Measurements from ENCODE around the gene NKTR. TPM values are rescaled to one million over a fixed set of nuclear protein-coding genes. Genes with fewer than 3 reads are reported as not detected.
A peak's percentile ranks its signal among the peaks of the same experiment; 100 is the strongest.
"Not testable (repeated sequence)": the region's sequence is repeated elsewhere in the genome, so short reads cannot be mapped to it uniquely, and the experiment has no call there.

The NKTR gene
- total and polyA plus RNA-seq, 7 experiments from 2014 or later: 10.9 to 275 (median 209) TPM

DNA sequence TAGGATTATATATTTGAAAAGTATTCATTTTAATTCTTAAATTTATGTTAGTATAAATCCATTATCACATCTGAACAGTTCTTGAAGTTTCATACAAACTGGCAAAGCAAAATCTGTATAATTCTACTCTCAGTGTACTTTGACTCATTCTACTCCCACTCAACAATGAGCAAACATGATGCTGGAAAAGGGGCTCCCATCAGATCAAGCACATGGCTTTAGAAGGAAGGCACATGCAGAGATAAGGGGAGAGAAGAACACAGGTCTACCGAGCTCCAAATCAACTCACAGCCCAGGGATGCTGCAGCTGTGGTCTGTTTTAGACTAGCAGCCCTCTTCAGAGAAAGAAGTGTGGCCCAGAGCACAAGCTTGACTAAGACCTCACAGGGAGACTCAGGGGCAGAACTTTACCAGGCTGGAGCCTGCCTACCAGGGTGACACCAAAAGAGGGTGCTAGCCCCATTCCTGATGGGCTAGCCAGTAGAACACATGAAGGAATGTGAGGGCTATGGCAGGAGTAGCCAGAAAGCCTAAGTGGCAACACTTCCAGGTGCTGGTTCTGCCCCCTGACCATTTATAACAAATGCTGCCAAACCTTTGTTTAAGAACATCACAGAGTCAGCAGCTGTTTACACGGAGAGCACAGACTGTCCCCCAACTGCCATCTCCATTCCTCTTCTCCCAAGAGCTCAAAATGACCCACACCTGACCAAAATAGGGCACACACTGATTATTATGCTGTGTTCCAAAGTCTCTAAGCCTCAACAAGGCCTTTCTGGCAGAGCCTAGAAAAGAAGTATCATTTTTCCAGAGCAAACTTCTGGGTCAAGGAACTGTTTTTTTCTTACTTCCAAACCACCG lies 38.2 kb upstream of the NKTR start:
- peak overlapping the region in 3 of 9 donors; percentile 25 to 59 (median 42) for H3K27ac Mint-ChIP-seq
- H3K9me3 Mint-ChIP-seq: no peaks in the 10 kb centered on the region
- ATAC-seq (no peak), DNase-seq (no peak)
- Histone ChIP-seq H3K27me3 (ENCODE audit: control insufficient read depth in 2 of 2, insufficient read depth in 2 of 2, low read length in 2 of 2) (no peaks in the 10 kb centered on the region), H3K27ac (ENCODE audit: low read depth, low read length) (no peak overlapping the region), H3K36me3 (ENCODE audit: control insufficient read depth in 2 of 3, insufficient read depth in 3 of 3, low read length in 3 of 3) (peaks cover 2 to 53% (median 12%) of the 10 kb centered on the region in 3 experiments), H3K4me3 (ENCODE audit: low read length) (no peak overlapping the region), H3K4me1 (ENCODE audit: control insufficient read depth in 2 of 2, insufficient read depth in 2 of 2, low read length in 2 of 2) (peaks cover 3 to 7% of the 10 kb centered on the region in 2 donors), H3K9me3 (ENCODE audit: control insufficient read depth in 2 of 3, low read length in 3 of 3) (no peaks in the 10 kb centered on the region)
- H3K4me3 Mint-ChIP-seq: no peak overlapping the region
- H3K27me3 Mint-ChIP-seq: no peaks in the 10 kb centered on the region
- peaks cover 3 to 14% (median 8%) of the 10 kb centered on the region in 7 donors for H3K4me1 Mint-ChIP-seq
- intact Hi-C loops (cut with micrococcal nuclease): no loop called here
- peaks cover 16 to 43% (median 25%) of the 10 kb centered on the region in 5 donors for H3K36me3 Mint-ChIP-seq
- CTCF ChIA-PET: no interaction called here
- POLR2A ChIA-PET: interaction anchor here (1.2 to 1.4 kb wide), 2 partner anchors 19 to 60 kb away, joined by 3 to 4 read pairs; partner anchors contain the start of genes SEC22C and VIPR1

DNA sequence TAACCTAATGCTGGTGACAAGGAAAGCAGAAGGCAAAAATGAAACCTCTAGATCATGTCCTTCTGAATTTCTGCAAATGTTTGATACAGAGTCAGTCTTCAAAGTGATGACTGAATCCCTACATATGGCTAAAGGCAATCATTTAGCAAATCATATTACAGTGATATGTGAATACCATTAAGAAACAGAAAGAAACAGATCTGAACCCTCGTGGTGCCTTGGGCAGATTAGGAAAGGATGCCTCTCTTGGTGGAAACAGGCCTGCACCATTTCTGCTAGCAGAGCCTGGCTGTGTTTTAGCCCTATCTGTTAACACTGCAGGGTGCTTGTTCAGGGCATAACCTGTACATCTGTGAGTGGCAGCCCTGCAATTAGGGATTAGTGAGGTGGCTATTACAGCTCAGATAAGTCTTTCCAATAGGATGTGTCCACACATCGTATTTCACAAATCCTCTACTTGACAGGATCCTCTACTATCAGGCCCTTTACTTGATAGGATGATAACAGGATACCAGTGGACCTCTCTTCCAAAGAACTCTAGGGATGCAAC lies 30.8 kb upstream of the NKTR start:
- H3K27ac Mint-ChIP-seq: peak overlapping the region in 1 of 9 donors; percentile 2

DNA sequence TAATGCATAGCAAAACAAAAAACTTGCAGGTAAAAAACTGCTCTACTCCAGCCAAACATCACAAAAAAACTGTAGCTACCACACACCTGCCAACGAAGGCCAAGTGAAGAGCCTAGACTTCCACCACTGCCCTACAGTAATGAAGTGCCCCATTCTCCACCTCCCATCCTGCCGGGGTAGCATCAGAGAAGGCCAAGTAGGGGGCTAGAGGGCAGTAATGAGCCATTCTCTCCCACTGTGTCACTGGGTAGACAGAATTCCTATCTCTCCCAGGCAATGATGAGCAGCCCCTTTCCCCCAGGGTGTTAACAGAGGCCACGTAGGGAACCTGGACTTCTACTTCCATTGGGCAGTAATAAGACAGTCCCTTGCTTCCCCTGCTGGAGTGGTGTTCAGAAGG lies 28.2 kb upstream of the NKTR start:
- intact Hi-C loops (cut with micrococcal nuclease): loop anchor here in 1 of 2 donors (1.0 kb wide), 3 partner anchors 41 to 267 kb away; no protein-coding TSS in a partner anchor
- Mint-ChIP-seq H3K9me3 (peaks cover 4 to 32% (median 12%) of the 10 kb centered on the region in 11 donors), H3K36me3 (peaks cover 17 to 64% (median 48%) of the 10 kb centered on the region in 5 donors), H3K27ac (peak overlapping the region in 4 of 9 donors; percentile 8 to 29 (median 14)), H3K27me3 (no peaks in the 10 kb centered on the region), H3K4me1 (peaks cover 8 to 43% (median 33%) of the 10 kb centered on the region in 7 donors), H3K4me3 (no peak overlapping the region)
- POLR2A ChIA-PET: interaction anchor here (1.3 kb wide), 2 partner anchors 11 to 13 kb away, joined by 3 read pairs; no protein-coding TSS in a partner anchor
- CTCF ChIA-PET: interaction anchor here (0.5 to 0.9 kb wide), 5 partner anchors 9 to 299 kb away, joined by 3 to 4 read pairs (median 3); no protein-coding TSS in a partner anchor
- Histone ChIP-seq H3K9me3 (ENCODE audit: control insufficient read depth in 2 of 3, low read length in 3 of 3) (peaks cover 0 to 6% (median 0%) of the 10 kb centered on the region in 3 experiments), H3K27me3 (ENCODE audit: control insufficient read depth in 2 of 2, insufficient read depth in 2 of 2, low read length in 2 of 2) (no peaks in the 10 kb centered on the region), H3K36me3 (ENCODE audit: control insufficient read depth in 2 of 3, insufficient read depth in 3 of 3, low read length in 3 of 3) (peaks cover 0 to 39% (median 4%) of the 10 kb centered on the region in 3 experiments), H3K4me1 (ENCODE audit: control insufficient read depth in 2 of 2, insufficient read depth in 2 of 2, low read length in 2 of 2) (peaks cover 0 to 4% of the 10 kb centered on the region in 2 donors), H3K27ac (ENCODE audit: low read depth, low read length) (no peak overlapping the region), H3K4me3 (ENCODE audit: low read length) (no peak overlapping the region)
- no peak for DNase-seq
- peak; percentile 77 for ATAC-seq

More for the DNA sequence above, 30.8 kb upstream of the NKTR start:
- Mint-ChIP-seq H3K36me3 (peaks cover 19 to 63% (median 47%) of the 10 kb centered on the region in 5 donors), H3K4me3 (no peak overlapping the region), H3K9me3 (peaks cover 0 to 22% (median 7%) of the 10 kb centered on the region in 11 donors), H3K27me3 (no peaks in the 10 kb centered on the region), H3K4me1 (peaks cover 6 to 30% (median 17%) of the 10 kb centered on the region in 7 donors)
- no peak overlapping the region for H3K4me3 ChIP-seq (ENCODE audit: low read length)
- H3K9me3 ChIP-seq (ENCODE audit: control insufficient read depth in 2 of 3, low read length in 3 of 3): peaks cover 0 to 6% (median 0%) of the 10 kb centered on the region in 3 experiments
- intact Hi-C loops (cut with micrococcal nuclease): no loop called here
- CTCF ChIA-PET: interaction anchor here (1.0 kb wide), 1 partner anchor 9 kb away, joined by 4 read pairs; no protein-coding TSS in a partner anchor
- no peak for ATAC-seq
- POLR2A ChIA-PET: interaction anchor here (0.6 to 1.3 kb wide), 2 partner anchors 13 to 57 kb away, joined by 3 read pairs; no protein-coding TSS in a partner anchor
- H3K36me3 ChIP-seq (ENCODE audit: control insufficient read depth in 2 of 3, insufficient read depth in 3 of 3, low read length in 3 of 3): peaks cover 5 to 47% (median 6%) of the 10 kb centered on the region in 3 experiments
- H3K27me3 ChIP-seq (ENCODE audit: control insufficient read depth in 2 of 2, insufficient read depth in 2 of 2, low read length in 2 of 2): no peaks in the 10 kb centered on the region
- H3K4me1 ChIP-seq (ENCODE audit: control insufficient read depth in 2 of 2, insufficient read depth in 2 of 2, low read length in 2 of 2): peaks cover 0 to 4% of the 10 kb centered on the region in 2 donors
- no peak for DNase-seq
- H3K27ac ChIP-seq (ENCODE audit: low read depth, low read length): no peak overlapping the region

DNA sequence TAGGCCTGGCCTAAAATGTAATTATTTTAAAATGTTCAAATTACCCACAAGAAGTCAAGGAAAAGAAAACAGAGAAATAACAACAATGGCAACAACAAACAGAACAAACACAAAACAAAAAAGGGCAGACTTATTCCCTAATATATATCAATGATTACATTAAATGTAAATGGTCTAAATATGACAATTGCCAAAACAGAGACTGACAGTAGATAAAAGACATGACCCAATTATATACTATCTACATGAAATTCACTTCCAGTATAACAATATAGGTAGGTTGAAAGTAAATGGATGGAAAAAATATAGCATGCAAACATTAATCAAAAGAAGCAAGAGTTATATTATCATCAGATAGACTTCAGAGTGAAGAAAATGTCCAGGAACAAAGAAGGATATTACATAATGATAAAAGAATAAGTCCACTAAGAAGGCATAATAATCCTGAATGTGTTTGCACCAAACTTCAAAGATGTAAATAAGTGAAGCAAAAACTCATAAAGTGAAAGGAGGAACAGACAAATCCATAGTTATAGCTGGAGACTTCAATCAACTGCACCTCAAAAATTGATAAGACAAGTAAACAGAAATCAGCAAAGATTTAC lies 25.2 kb upstream of the NKTR start:
- Histone ChIP-seq H3K27ac (ENCODE audit: low read depth, low read length) (no peak overlapping the region), H3K4me3 (ENCODE audit: low read length) (no peak overlapping the region), H3K36me3 (ENCODE audit: control insufficient read depth in 2 of 3, insufficient read depth in 3 of 3, low read length in 3 of 3) (peaks cover 0 to 24% (median 0%) of the 10 kb centered on the region in 3 experiments), H3K9me3 (ENCODE audit: control insufficient read depth in 2 of 3, low read length in 3 of 3) (peaks cover 0 to 6% (median 0%) of the 10 kb centered on the region in 3 experiments), H3K4me1 (ENCODE audit: control insufficient read depth in 2 of 2, insufficient read depth in 2 of 2, low read length in 2 of 2) (peaks cover 1 to 4% of the 10 kb centered on the region in 2 donors), H3K27me3 (ENCODE audit: control insufficient read depth in 2 of 2, insufficient read depth in 2 of 2, low read length in 2 of 2) (no peaks in the 10 kb centered on the region)
- H3K36me3 Mint-ChIP-seq: peaks cover 19 to 54% (median 51%) of the 10 kb centered on the region in 5 donors
- no peaks in the 10 kb centered on the region for H3K27me3 Mint-ChIP-seq
- intact Hi-C loops (cut with micrococcal nuclease): no loop called here
- peaks cover 4 to 32% (median 12%) of the 10 kb centered on the region in 11 donors for H3K9me3 Mint-ChIP-seq
- H3K4me1 Mint-ChIP-seq: peaks cover 19 to 50% (median 45%) of the 10 kb centered on the region in 7 donors
- CTCF ChIA-PET: no interaction called here
- ATAC-seq (no peak), DNase-seq (no peak)
- H3K27ac Mint-ChIP-seq: no peak overlapping the region
- H3K4me3 Mint-ChIP-seq: no peak overlapping the region
- POLR2A ChIA-PET: no interaction called here

DNA sequence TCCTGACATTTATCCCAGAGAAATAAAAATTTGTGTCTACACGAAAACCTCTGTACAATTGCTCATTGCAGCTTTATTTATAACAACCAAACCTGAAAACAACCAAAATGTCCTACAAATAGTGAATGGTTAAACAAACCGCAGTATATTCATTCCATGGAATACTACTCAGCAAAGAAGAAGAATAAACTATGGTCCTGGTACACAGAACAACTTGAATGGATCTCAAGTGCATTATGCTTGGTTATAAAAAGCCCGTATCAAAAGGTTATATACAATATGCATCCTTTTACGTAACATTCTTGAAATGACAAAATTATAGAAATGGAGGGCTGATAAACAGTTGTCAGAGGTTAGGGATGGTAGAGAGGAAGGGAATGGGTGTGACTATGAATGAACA lies 22.4 kb upstream of the NKTR start:
- Histone ChIP-seq H3K9me3 (ENCODE audit: control insufficient read depth in 2 of 3, low read length in 3 of 3) (peaks cover 0 to 6% (median 0%) of the 10 kb centered on the region in 3 experiments), H3K4me1 (ENCODE audit: control insufficient read depth in 2 of 2, insufficient read depth in 2 of 2, low read length in 2 of 2) (peaks cover 19 to 23% of the 10 kb centered on the region in 2 donors), H3K27me3 (ENCODE audit: control insufficient read depth in 2 of 2, insufficient read depth in 2 of 2, low read length in 2 of 2) (no peaks in the 10 kb centered on the region), H3K4me3 (ENCODE audit: low read length) (no peak overlapping the region), H3K27ac (ENCODE audit: low read depth, low read length) (no peak overlapping the region), H3K36me3 (ENCODE audit: control insufficient read depth in 2 of 3, insufficient read depth in 3 of 3, low read length in 3 of 3) (peaks cover 0 to 27% (median 0%) of the 10 kb centered on the region in 3 experiments)
- H3K36me3 Mint-ChIP-seq: peaks cover 19 to 47% (median 42%) of the 10 kb centered on the region in 5 donors
- no peak for ATAC-seq
- ChIA-PET POLR2A (interaction anchor here (0.6 to 1.3 kb wide), 2 partner anchors 23 to 915 kb away, joined by 3 to 8 read pairs; partner anchors contain the start of gene NKTR), CTCF (interaction anchor here (0.6 kb wide), 1 partner anchor 170 kb away, joined by 3 read pairs; no protein-coding TSS in a partner anchor)
- intact Hi-C loops (cut with micrococcal nuclease): no loop called here
- H3K27me3 Mint-ChIP-seq: no peaks in the 10 kb centered on the region
- no peak overlapping the region for H3K4me3 Mint-ChIP-seq
- DNase-seq: no peak
- peaks cover 33 to 63% (median 59%) of the 10 kb centered on the region in 7 donors for H3K4me1 Mint-ChIP-seq
- H3K27ac Mint-ChIP-seq: no peak overlapping the region
- H3K9me3 Mint-ChIP-seq: peaks cover 4 to 23% (median 12%) of the 10 kb centered on the region in 11 donors

DNA sequence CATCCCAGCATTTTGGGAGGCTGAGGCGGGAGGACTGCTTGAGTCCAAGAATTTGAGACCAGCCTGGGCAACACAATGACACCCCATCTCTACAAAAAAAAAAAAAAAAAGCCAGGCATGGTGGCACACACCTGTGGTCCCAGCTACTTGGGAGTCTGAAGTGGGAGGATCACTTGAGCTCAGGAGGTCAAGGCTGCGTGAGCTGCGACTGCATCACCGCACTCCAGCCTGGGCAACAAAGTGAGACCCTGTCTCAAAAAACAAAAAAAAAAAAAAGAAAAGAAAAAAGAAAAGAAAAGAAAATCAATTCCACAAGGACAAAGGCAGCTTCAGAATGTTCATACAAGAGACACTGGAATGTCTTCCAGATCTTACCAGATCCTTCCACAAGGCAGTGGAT lies 21.1 kb upstream of the NKTR start:
- CTCF ChIA-PET: interaction anchor here (0.6 to 1.3 kb wide), 2 partner anchors 10 to 252 kb away, joined by 3 to 4 read pairs; no protein-coding TSS in a partner anchor
- intact Hi-C loops (cut with micrococcal nuclease); H3K27ac ChIP-seq (ENCODE audit: low read depth, low read length); H3K4me3 ChIP-seq (ENCODE audit: low read length); DNase-seq; H3K9me3 ChIP-seq (ENCODE audit: control insufficient read depth in 2 of 3, low read length in 3 of 3); ATAC-seq; H3K27me3 ChIP-seq (ENCODE audit: control insufficient read depth in 2 of 2, insufficient read depth in 2 of 2, low read length in 2 of 2); H3K27me3 Mint-ChIP-seq: not testable (repeated sequence)
- Mint-ChIP-seq H3K27ac (peak overlapping the region in 6 of 9 donors; percentile 52 to 99 (median 83)), H3K9me3 (peaks cover 0 to 13% (median 9%) of the 10 kb centered on the region in 11 donors), H3K36me3 (peaks cover 11 to 43% (median 31%) of the 10 kb centered on the region in 5 donors), H3K4me3 (peak overlapping the region in 1 of 10 donors; percentile 43), H3K4me1 (peaks cover 31 to 67% (median 64%) of the 10 kb centered on the region in 7 donors)
- Histone ChIP-seq H3K36me3 (ENCODE audit: control insufficient read depth in 2 of 3, insufficient read depth in 3 of 3, low read length in 3 of 3) (peaks cover 0 to 17% (median 0%) of the 10 kb centered on the region in 3 experiments), H3K4me1 (ENCODE audit: control insufficient read depth in 2 of 2, insufficient read depth in 2 of 2, low read length in 2 of 2) (peaks cover 19 to 25% of the 10 kb centered on the region in 2 donors)
- POLR2A ChIA-PET: interaction anchor here (0.6 to 1.3 kb wide), 5 partner anchors 11 to 225 kb away, joined by 3 to 8 read pairs (median 3); partner anchors contain the start of genes HIGD1A, NKTR and SS18L2

All from naive thymus-derived CD4-positive, alpha-beta T cell (primary cell).